ENCODE measurements around the gene DENND1A.

DENND1A gene

GRCh38 chr9:123964761-123965160 is 34.8 kb upstream of the DENND1A start:
- Histone ChIP-seq H3K36me3 (ENCODE audit: insufficient read depth, low read length) (no peaks in the 10 kb centered on the region), H3K9ac (ENCODE audit: low read depth, low read length) (no peak overlapping the region), H3K4me3 (ENCODE audit: low read length) (no peak overlapping the region), H3K27me3 (ENCODE audit: insufficient read depth, low read length) (no peaks in the 10 kb centered on the region), H3K4me1 (ENCODE audit: insufficient read depth, low read length) (no peaks in the 10 kb centered on the region; the same call in 1 of the 2 replicates), H3K27ac (ENCODE audit: low read depth, low read length) (no peak overlapping the region), H3K9me3 (ENCODE audit: insufficient read depth, low read depth, low read length) (no peaks in the 10 kb centered on the region)
- WGBS: 93% methylated on average over 12 of the region's 12 CpGs

GRCh38 chr9:123960965-123961364 is 31.0 kb upstream of the DENND1A start:
- WGBS: 67% methylated on average over 6 of the region's 6 CpGs
- no peak overlapping the region for H3K4me3 ChIP-seq (ENCODE audit: low read length)
- H3K27me3 ChIP-seq (ENCODE audit: insufficient read depth, low read length): peaks cover 3% of the 10 kb centered on the region; the same call in 1 of the 2 replicates

GRCh38 chr9:123960366-123960765 is 30.4 kb upstream of the DENND1A start:
- WGBS: 89% methylated on average over 5 of the region's 5 CpGs
- Histone ChIP-seq H3K9ac (ENCODE audit: low read depth, low read length) (no peak overlapping the region), H3K36me3 (ENCODE audit: insufficient read depth, low read length) (no peaks in the 10 kb centered on the region), H3K4me3 (ENCODE audit: low read length) (no peak overlapping the region), H3K27me3 (ENCODE audit: insufficient read depth, low read length) (peaks cover 3% of the 10 kb centered on the region; the same call in 1 of the 2 replicates), H3K4me1 (ENCODE audit: insufficient read depth, low read length) (no peaks in the 10 kb centered on the region), H3K9me3 (ENCODE audit: insufficient read depth, low read depth, low read length) (no peaks in the 10 kb centered on the region), H3K27ac (ENCODE audit: low read depth, low read length) (no peak overlapping the region)

More at GRCh38 chr9:123960965-123961364, 31.0 kb upstream of the DENND1A start:
- Histone ChIP-seq H3K4me1 (ENCODE audit: insufficient read depth, low read length) (no peaks in the 10 kb centered on the region; the same call in 1 of the 2 replicates), H3K9me3 (ENCODE audit: insufficient read depth, low read depth, low read length) (no peaks in the 10 kb centered on the region), H3K27ac (ENCODE audit: low read depth, low read length) (no peak overlapping the region), H3K9ac (ENCODE audit: low read depth, low read length) (no peak overlapping the region), H3K36me3 (ENCODE audit: insufficient read depth, low read length) (no peaks in the 10 kb centered on the region)

- no peaks in the 10 kb centered on the region for H3K36me3 ChIP-seq (ENCODE audit: insufficient read depth, low read length)
- no peak overlapping the region for H3K27ac ChIP-seq (ENCODE audit: low read depth, low read length)
- H3K9me3 ChIP-seq (ENCODE audit: insufficient read depth, low read depth, low read length): no peaks in the 10 kb centered on the region
- H3K4me3 ChIP-seq (ENCODE audit: low read length): no peak overlapping the region
- no peaks in the 10 kb centered on the region for H3K4me1 ChIP-seq (ENCODE audit: insufficient read depth, low read length)
- 94% methylated on average over 4 of the region's 4 CpGs for WGBS
- H3K9ac ChIP-seq (ENCODE audit: low read depth, low read length): no peak overlapping the region
- H3K27me3 ChIP-seq (ENCODE audit: insufficient read depth, low read length): peaks cover 3% of the 10 kb centered on the region; the same call in 1 of the 2 replicates
Observed at GRCh38 chr9:123959787-123960186, 29.9 kb upstream of the DENND1A start.

- 86% methylated on average over 2 of the region's 2 CpGs for WGBS
- H3K9ac ChIP-seq (ENCODE audit: low read depth, low read length): no peak overlapping the region
- H3K27ac ChIP-seq (ENCODE audit: low read depth, low read length): no peak overlapping the region
Observed at GRCh38 chr9:123957731-123958130, 27.8 kb upstream of the DENND1A start.

GRCh38 chr9:123957168-123957721 is 27.3 kb upstream of the DENND1A start:
- H3K9me3 ChIP-seq (ENCODE audit: insufficient read depth, low read depth, low read length): no peaks in the 10 kb centered on the region
- WGBS: 90% methylated on average over 6 of the region's 6 CpGs

More at GRCh38 chr9:123957731-123958130, 27.8 kb upstream of the DENND1A start:
- H3K9me3 ChIP-seq (ENCODE audit: insufficient read depth, low read depth, low read length): no peaks in the 10 kb centered on the region
- no peak overlapping the region for H3K4me3 ChIP-seq (ENCODE audit: low read length)
- H3K27me3 ChIP-seq (ENCODE audit: insufficient read depth, low read length): peaks cover 3% of the 10 kb centered on the region; the same call in 1 of the 2 replicates
- no peaks in the 10 kb centered on the region for H3K36me3 ChIP-seq (ENCODE audit: insufficient read depth, low read length)
- no peaks in the 10 kb centered on the region for H3K4me1 ChIP-seq (ENCODE audit: insufficient read depth, low read length)

GRCh38 chr9:123955637-123956036 is 25.7 kb upstream of the DENND1A start:
- H3K27me3 ChIP-seq (ENCODE audit: insufficient read depth, low read length): peaks cover 3% of the 10 kb centered on the region; the same call in 1 of the 2 replicates
- no peak overlapping the region for H3K27ac ChIP-seq (ENCODE audit: low read depth, low read length)
- WGBS: 95% methylated on average over 4 of the region's 6 CpGs
- no peaks in the 10 kb centered on the region for H3K4me1 ChIP-seq (ENCODE audit: insufficient read depth, low read length)
- no peak overlapping the region for H3K9ac ChIP-seq (ENCODE audit: low read depth, low read length)
- H3K9me3 ChIP-seq (ENCODE audit: insufficient read depth, low read depth, low read length): no peaks in the 10 kb centered on the region
- H3K4me3 ChIP-seq (ENCODE audit: low read length): no peak overlapping the region
- no peaks in the 10 kb centered on the region for H3K36me3 ChIP-seq (ENCODE audit: insufficient read depth, low read length)

More at GRCh38 chr9:123957168-123957721, 27.3 kb upstream of the DENND1A start:
- H3K4me3 ChIP-seq (ENCODE audit: low read length): no peak overlapping the region
- H3K9ac ChIP-seq (ENCODE audit: low read depth, low read length): no peak overlapping the region
- no peaks in the 10 kb centered on the region for H3K4me1 ChIP-seq (ENCODE audit: insufficient read depth, low read length)
- peaks cover 3% of the 10 kb centered on the region; the same call in 1 of the 2 replicates for H3K27me3 ChIP-seq (ENCODE audit: insufficient read depth, low read length)
- H3K27ac ChIP-seq (ENCODE audit: low read depth, low read length): no peak overlapping the region
- no peaks in the 10 kb centered on the region for H3K36me3 ChIP-seq (ENCODE audit: insufficient read depth, low read length)

- no peaks in the 10 kb centered on the region for H3K4me1 ChIP-seq (ENCODE audit: insufficient read depth, low read length)
- no peaks in the 10 kb centered on the region for H3K36me3 ChIP-seq (ENCODE audit: insufficient read depth, low read length)
- no peak overlapping the region for H3K4me3 ChIP-seq (ENCODE audit: low read length)
- H3K9me3 ChIP-seq (ENCODE audit: insufficient read depth, low read depth, low read length): no peaks in the 10 kb centered on the region
- 68% methylated on average over 9 of the region's 9 CpGs for WGBS
- peaks cover 3% of the 10 kb centered on the region; the same call in 1 of the 2 replicates for H3K27me3 ChIP-seq (ENCODE audit: insufficient read depth, low read length)
- no peak overlapping the region for H3K9ac ChIP-seq (ENCODE audit: low read depth, low read length)
- H3K27ac ChIP-seq (ENCODE audit: low read depth, low read length): no peak overlapping the region
Observed at GRCh38 chr9:123954518-123955280, 24.8 kb upstream of the DENND1A start.

- Histone ChIP-seq H3K36me3 (ENCODE audit: insufficient read depth, low read length) (no peaks in the 10 kb centered on the region), H3K4me1 (ENCODE audit: insufficient read depth, low read length) (no peaks in the 10 kb centered on the region), H3K27ac (ENCODE audit: low read depth, low read length) (no peak overlapping the region), H3K9ac (ENCODE audit: low read depth, low read length) (no peak overlapping the region), H3K9me3 (ENCODE audit: insufficient read depth, low read depth, low read length) (no peaks in the 10 kb centered on the region), H3K27me3 (ENCODE audit: insufficient read depth, low read length) (no peaks in the 10 kb centered on the region), H3K4me3 (ENCODE audit: low read length) (no peak overlapping the region)
- 87% methylated on average over 9 of the region's 9 CpGs for WGBS
Observed at GRCh38 chr9:123952641-123953495, 22.9 kb upstream of the DENND1A start.

- Histone ChIP-seq H3K36me3 (ENCODE audit: insufficient read depth, low read length) (no peaks in the 10 kb centered on the region), H3K9me3 (ENCODE audit: insufficient read depth, low read depth, low read length) (no peaks in the 10 kb centered on the region), H3K27ac (ENCODE audit: low read depth, low read length) (no peak overlapping the region), H3K4me3 (ENCODE audit: low read length) (no peak overlapping the region), H3K9ac (ENCODE audit: low read depth, low read length) (no peak overlapping the region), H3K4me1 (ENCODE audit: insufficient read depth, low read length) (no peaks in the 10 kb centered on the region), H3K27me3 (ENCODE audit: insufficient read depth, low read length) (no peaks in the 10 kb centered on the region)
- 89% methylated on average over 3 of the region's 3 CpGs for WGBS
Observed at GRCh38 chr9:123948286-123948685, 18.4 kb upstream of the DENND1A start.

GRCh38 chr9:123947326-123947725 is 17.4 kb upstream of the DENND1A start:
- Histone ChIP-seq H3K27me3 (ENCODE audit: insufficient read depth, low read length) (no peaks in the 10 kb centered on the region), H3K4me1 (ENCODE audit: insufficient read depth, low read length) (no peaks in the 10 kb centered on the region)

More at GRCh38 chr9:123947326-123947725, 17.4 kb upstream of the DENND1A start:
- Histone ChIP-seq H3K9ac (ENCODE audit: low read depth, low read length) (no peak overlapping the region), H3K27ac (ENCODE audit: low read depth, low read length) (no peak overlapping the region), H3K4me3 (ENCODE audit: low read length) (no peak overlapping the region), H3K36me3 (ENCODE audit: insufficient read depth, low read length) (no peaks in the 10 kb centered on the region), H3K9me3 (ENCODE audit: insufficient read depth, low read depth, low read length) (no peaks in the 10 kb centered on the region)
- 92% methylated on average over 2 of the region's 2 CpGs for WGBS
